ENCODE results near the gene ASAH2B.
"Not testable (repeated sequence)": the region's sequence is repeated elsewhere in the genome, so short reads cannot be mapped to it uniquely, and the experiment has no call there.

GRCh38 chr10:50772042-50772441 lies 32.3 kb downstream of the ASAH2B start:
- TF ChIP-seq, protein P1, sequence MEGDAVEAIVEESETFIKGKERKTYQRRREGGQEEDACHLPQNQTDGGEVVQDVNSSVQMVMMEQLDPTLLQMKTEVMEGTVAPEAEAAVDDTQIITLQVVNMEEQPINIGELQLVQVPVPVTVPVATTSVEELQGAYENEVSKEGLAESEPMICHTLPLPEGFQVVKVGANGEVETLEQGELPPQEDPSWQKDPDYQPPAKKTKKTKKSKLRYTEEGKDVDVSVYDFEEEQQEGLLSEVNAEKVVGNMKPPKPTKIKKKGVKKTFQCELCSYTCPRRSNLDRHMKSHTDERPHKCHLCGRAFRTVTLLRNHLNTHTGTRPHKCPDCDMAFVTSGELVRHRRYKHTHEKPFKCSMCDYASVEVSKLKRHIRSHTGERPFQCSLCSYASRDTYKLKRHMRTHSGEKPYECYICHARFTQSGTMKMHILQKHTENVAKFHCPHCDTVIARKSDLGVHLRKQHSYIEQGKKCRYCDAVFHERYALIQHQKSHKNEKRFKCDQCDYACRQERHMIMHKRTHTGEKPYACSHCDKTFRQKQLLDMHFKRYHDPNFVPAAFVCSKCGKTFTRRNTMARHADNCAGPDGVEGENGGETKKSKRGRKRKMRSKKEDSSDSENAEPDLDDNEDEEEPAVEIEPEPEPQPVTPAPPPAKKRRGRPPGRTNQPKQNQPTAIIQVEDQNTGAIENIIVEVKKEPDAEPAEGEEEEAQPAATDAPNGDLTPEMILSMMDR (conservative IDR thresholded peaks at IDR 0.05; ENCODE audit: low read length) = not testable (repeated sequence)
- TF ChIP-seq EZH2phosphoT487 (IDR thresholded peaks at IDR 0.05; ENCODE audit: borderline replicate concordance, low read depth, low read length) = not testable (repeated sequence)
